Body of pancreas (tissue), 4 donors: ENCODE measurements around the gene NACC2. TPM values are rescaled to one million over a fixed set of nuclear protein-coding genes. Genes with fewer than 3 reads are reported as not detected.

Experiments used
- ATAC-seq: fragments of 150-250 bp; one replicate; pipeline ENCODE4 v1.9.1; 2016
- DNase-seq, 4 donors: peaks; one replicate each; pipeline ENCODE4 v3.0.0-alpha.2; 2019
- H3K27ac ChIP-seq, 4 donors: fragments of 200-600 bp; sonication (generic); 1 replicate in 3 of 4; 2 replicates in 1 of 4; pipeline versions ENCODE4 v1.5.1 to v1.6.1; 2016 to 2019; ENCODE audit warnings: mild to moderate bottlenecking in 1 of 4, mixed read lengths in 1 of 4, moderate library complexity in 1 of 4
- H3K27me3 ChIP-seq, 2 donors: fragments of 200-600 bp; sonication (generic); one replicate each; pipeline ENCODE4 v1.6.0; 2016; ENCODE audit warnings: mild to moderate bottlenecking in 1 of 2
- H3K36me3 ChIP-seq, 2 donors: fragments of 200-600 bp; sonication (generic); replicated peaks in 1 of 2; 2 replicates each; pipeline ENCODE4 v1.5.1; 2016; ENCODE audit warnings: low read depth in 2 of 2; ENCODE audit not compliant: insufficient read depth in 1 of 2
- H3K4me1 ChIP-seq: fragments of 200-600 bp; sonication (generic); one replicate; pipeline ENCODE4 v1.6.0; 2016
- H3K4me3 ChIP-seq, 2 donors: fragments of 200-600 bp; sonication (generic); 1 replicate in 1 of 2; 2 replicates in 1 of 2; pipeline ENCODE4 v1.5.1; 2016 to 2019
- H3K9me3 ChIP-seq, 3 donors: fragments of 200-600 bp; sonication (generic); 1 replicate in 2 of 3; 2 replicates in 1 of 3; pipeline ENCODE4 v1.5.1; 2016
- CTCF ChIP-seq, 7 experiments: fragments of 450-650 bp in 4 of 7; fragments of 200-600 bp in 3 of 7; sonication (generic) in 3 of 7; IDR thresholded peaks; one replicate each; pipeline ENCODE4 v1.5.1; 2016 to 2019; ENCODE audit warnings: antibody characterized with exemption in 7 of 7
- POLR2A ChIP-seq, 3 donors: fragments of 450-650 bp; IDR thresholded peaks; one replicate each; pipeline ENCODE4 v1.6.1; 2016; ENCODE audit warnings: antibody characterized with exemption in 3 of 3, mild to moderate bottlenecking in 2 of 3
- WGBS, 2 donors: methylation state at CpG; one replicate each; pipeline ENCODE4 v1.1.5; 2017; 5-methylcytosine and 5-hydroxymethylcytosine counted together
- intact Hi-C: fragments of 100-400 bp; cut with DNase I; formaldehyde crosslinking; loops from one replicate; pipeline ENCODE4 v1.15.1; 2023
- total RNA-seq, 2 donors: library from RNA; depleted of rRNA; stranded (reverse); fragments of >200 nt; gene quantifications; one replicate each; pipeline ENCODE4 v1.1.0, GENCODE V29; 2016

The NACC2 gene
- total RNA-seq, 2 donors from 2014 or later, result 16.6 to 21.1 TPM

DNA sequence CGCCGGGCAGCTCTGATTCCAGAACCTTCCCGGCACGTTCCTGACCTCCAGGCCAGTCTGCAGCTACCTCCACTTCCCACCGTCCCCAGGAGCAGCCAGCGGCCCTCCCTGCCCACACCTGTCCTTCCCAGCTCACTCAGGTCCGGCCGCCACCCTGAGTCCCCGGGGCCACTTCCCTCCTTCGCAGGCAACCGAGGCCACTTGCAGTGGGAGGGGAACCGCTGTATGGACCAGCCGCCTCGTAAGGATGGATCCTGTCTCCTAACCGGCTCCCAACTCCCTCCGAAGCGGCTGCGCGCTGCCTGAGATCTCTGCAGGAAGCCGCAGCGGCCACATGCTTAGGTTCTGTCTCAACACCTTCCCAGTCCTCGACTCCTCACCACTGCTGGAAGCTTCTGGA is 16.1 kb upstream of the NACC2 start:
- intact Hi-C loops, result no loop called here
- Histone ChIP-seq H3K27me3 (no peaks in the 10 kb centered on the region), H3K4me1 (peaks cover 39% of the 10 kb centered on the region), H3K9me3 (no peaks in the 10 kb centered on the region), H3K36me3 (peaks cover 0 to 5% of the 10 kb centered on the region in 2 donors), H3K27ac (no peak overlapping the region), H3K4me3 (no peak overlapping the region)
- WGBS, 2 donors, result 89 to 94% methylated on average over 20 to 22 of the region's 22 CpGs
- ATAC-seq (no peak), DNase-seq (no peak)
- no peak for TF ChIP-seq CTCF (IDR thresholded peaks at IDR 0.05)
- TF ChIP-seq POLR2A (IDR thresholded peaks at IDR 0.05), result no peak

GRCh38 chr9:136110082-136111061 is 15.3 kb upstream of the NACC2 start:
- intact Hi-C loops, result no loop called here
- H3K36me3 ChIP-seq, result no peaks in the 10 kb centered on the region
- H3K9me3 ChIP-seq, result no peaks in the 10 kb centered on the region
- WGBS, 2 donors, result 34 to 78% methylated on average over 7 to 42 of the region's 42 CpGs
- peak overlapping the region in 2 of 4 donors; percentile 84 for H3K27ac ChIP-seq
- no peaks in the 10 kb centered on the region for H3K27me3 ChIP-seq
- H3K4me3 ChIP-seq, result no peak overlapping the region
- H3K4me1 ChIP-seq, result peaks cover 39% of the 10 kb centered on the region
- no peak for TF ChIP-seq POLR2A (IDR thresholded peaks at IDR 0.05)
- no peak for TF ChIP-seq CTCF (IDR thresholded peaks at IDR 0.05)
- no peak for DNase-seq
- no peak for ATAC-seq

- intact Hi-C loops, result no loop called here
- TF ChIP-seq CTCF (IDR thresholded peaks at IDR 0.05) (peak in 1 of 7 experiments; percentile 36), POLR2A (IDR thresholded peaks at IDR 0.05) (peak; percentile 20 to 63 (median 62))
- ATAC-seq (peak; percentile 87), DNase-seq (peak; percentile 92 to 96 (median 94))
- no peaks in the 10 kb centered on the region for H3K27me3 ChIP-seq
- no peaks in the 10 kb centered on the region for H3K36me3 ChIP-seq
- peaks cover 39% of the 10 kb centered on the region for H3K4me1 ChIP-seq
- 2% methylated on average over 7 to 38 of the region's 48 CpGs for WGBS, 2 donors
- H3K27ac ChIP-seq, result peak overlapping the region; percentile 57 to 84 (median 78)
- no peak overlapping the region for H3K4me3 ChIP-seq
- no peaks in the 10 kb centered on the region for H3K9me3 ChIP-seq
Measured at GRCh38 chr9:136109351-136110081, 14.4 kb upstream of the NACC2 start.

- no peak overlapping the region for H3K4me3 ChIP-seq
- peaks cover 39% of the 10 kb centered on the region for H3K4me1 ChIP-seq
- intact Hi-C loops, result no loop called here
- no peaks in the 10 kb centered on the region for H3K36me3 ChIP-seq
- WGBS, 2 donors, result 73 to 85% methylated on average over 26 to 27 of the region's 27 CpGs
- ATAC-seq, result no peak
- no peaks in the 10 kb centered on the region for H3K27me3 ChIP-seq
- H3K27ac ChIP-seq, result peak overlapping the region; percentile 57 to 84 (median 78)
- TF ChIP-seq POLR2A (IDR thresholded peaks at IDR 0.05) (no peak), CTCF (IDR thresholded peaks at IDR 0.05) (no peak)
- no peak for DNase-seq
- H3K9me3 ChIP-seq, result no peaks in the 10 kb centered on the region
Measured at GRCh38 chr9:136108648-136109266, 13.7 kb upstream of the NACC2 start.
